Hepatocyte (in vitro differentiated cells): ENCODE data around the gene SAP30BP. TPM values are rescaled to one million over a fixed set of nuclear protein-coding genes. Genes with fewer than 3 reads are reported as not detected.
A peak's percentile ranks its signal among the peaks of the same experiment; 100 is the strongest.

Experiments used
- DNase-seq: peaks from one replicate; pipeline ENCODE4 v3.0.0-alpha.2; 2016; ENCODE audit warnings: low spot score
- H2AFZ ChIP-seq: fragments of 200-600 bp; sonication (generic); 2 replicates; pipeline ENCODE4 v1.6.0; 2016; ENCODE audit warnings: antibody characterized with exemption, mild to moderate bottlenecking
- H3K27ac ChIP-seq: fragments of 200-600 bp; sonication (generic); 2 replicates; pipeline ENCODE4 v1.5.1; 2016; ENCODE audit warnings: mild to moderate bottlenecking
- H3K27me3 ChIP-seq: fragments of 200-600 bp; sonication (generic); 2 replicates; pipeline ENCODE4 v1.6.1; 2016
- H3K36me3 ChIP-seq: fragments of 200-600 bp; sonication (generic); replicated peaks from 2 replicates; pipeline ENCODE4 v1.5.1; 2016; ENCODE audit warnings: low read depth; ENCODE audit not compliant: insufficient read depth
- H3K4me1 ChIP-seq: fragments of 200-600 bp; sonication (generic); 2 replicates; pipeline ENCODE4 v1.5.1; 2016; ENCODE audit warnings: mild to moderate bottlenecking, moderate library complexity; ENCODE audit not compliant: insufficient read depth
- H3K4me2 ChIP-seq: fragments of 200-600 bp; sonication (generic); 2 replicates; pipeline ENCODE4 v1.6.0; 2016
- H3K4me3 ChIP-seq: fragments of 200-600 bp; sonication (generic); 2 replicates; pipeline ENCODE4 v1.5.1; 2016; ENCODE audit warnings: mild to moderate bottlenecking
- H3K79me2 ChIP-seq: fragments of 200-600 bp; sonication (generic); 2 replicates; pipeline ENCODE4 v1.6.0; 2017; ENCODE audit warnings: mild to moderate bottlenecking
- H3K9me2 ChIP-seq: fragments of 200-600 bp; sonication (generic); replicated peaks from 2 replicates; pipeline ENCODE4 v1.6.0; 2017; ENCODE audit warnings: mild to moderate bottlenecking; ENCODE audit not compliant: insufficient read depth
- H3K9me3 ChIP-seq: fragments of 200-600 bp; sonication (generic); 2 replicates; pipeline ENCODE4 v1.5.1; 2016; ENCODE audit warnings: low read depth, mild to moderate bottlenecking
- H4K20me1 ChIP-seq: fragments of 200-600 bp; sonication (generic); 2 replicates; pipeline ENCODE4 v1.6.0; 2016; ENCODE audit warnings: mild to moderate bottlenecking; ENCODE audit not compliant: insufficient read depth, poor library complexity, severe bottlenecking
- CTCF ChIP-seq: fragments of 200-600 bp; sonication (generic); IDR thresholded peaks from 2 replicates; pipeline ENCODE4 v1.5.1; 2016; ENCODE audit warnings: antibody characterized with exemption, mild to moderate bottlenecking; ENCODE audit not compliant: poor library complexity
- EZH2 ChIP-seq: fragments of 200-600 bp; sonication (generic); IDR thresholded peaks from 2 replicates; pipeline ENCODE4 v1.6.1; 2016; ENCODE audit warnings: antibody characterized with exemption, mild to moderate bottlenecking, borderline replicate concordance
- EZH2phosphoT487 ChIP-seq: fragments of 200-600 bp; sonication (generic); IDR thresholded peaks from one replicate; pipeline ENCODE4 v1.6.1; 2018; ENCODE audit warnings: antibody characterized with exemption, mild to moderate bottlenecking, low read depth, moderate library complexity; ENCODE audit not compliant: unreplicated experiment, severe bottlenecking
- WGBS: methylation state at CpG from one replicate; pipeline ENCODE4 v1.1.6; 2016; ENCODE audit warnings: low lambda C conversion rate; ENCODE audit errors: missing lambda C conversion rate; 5-methylcytosine and 5-hydroxymethylcytosine counted together
- polyA plus RNA-seq: library from polyadenylated mRNA; unstranded; fragments of >200 nt; fragmentation: Nextera tagmentation; extraction: Ambion mirVana; gene quantifications from 2 replicates; pipeline ENCODE4 v1.2.1, GENCODE V29; 2016
- total RNA-seq: library from RNA; depleted of rRNA; stranded (reverse); fragments of >200 nt; gene quantifications from 2 replicates; pipeline ENCODE4 v1.2.3, GENCODE V29; 2014

SAP30BP gene
- total and polyA plus RNA-seq, 2 experiments from 2014 or later = 67.5 to 89.9 TPM

GRCh38 chr17:75752405-75752709, 85.2 kb downstream of the SAP30BP start:
- 92% methylated on average over 7 of the region's 10 CpGs for WGBS

GRCh38 chr17:75752802-75753513, 85.8 kb downstream of the SAP30BP start:
- Histone ChIP-seq H3K9me2 (no peaks in the 10 kb centered on the region), H2AFZ (peak overlapping the region; percentile 91), H3K27me3 (no peaks in the 10 kb centered on the region), H3K79me2 (no peaks in the 10 kb centered on the region), H3K9me3 (no peaks in the 10 kb centered on the region), H3K27ac (no peak overlapping the region), H3K4me2 (peak overlapping the region; percentile 84), H3K4me1 (peaks cover 14% of the 10 kb centered on the region), H3K4me3 (no peak overlapping the region), H3K36me3 (no peaks in the 10 kb centered on the region), H4K20me1 (no peaks in the 10 kb centered on the region)
- WGBS = 82% methylated on average over 19 of the region's 19 CpGs
- no peak for DNase-seq
- no peak for TF ChIP-seq EZH2phosphoT487
- no peak for TF ChIP-seq CTCF
- TF ChIP-seq EZH2 = no peak

More at GRCh38 chr17:75752405-75752709, 85.2 kb downstream of the SAP30BP start:
- H4K20me1 ChIP-seq = no peaks in the 10 kb centered on the region
- H3K4me3 ChIP-seq = no peak overlapping the region
- no peaks in the 10 kb centered on the region for H3K9me3 ChIP-seq
- no peak overlapping the region for H2AFZ ChIP-seq
- TF ChIP-seq EZH2 (no peak), EZH2phosphoT487 (no peak), CTCF (no peak)
- DNase-seq = no peak
- no peak overlapping the region for H3K4me2 ChIP-seq
- H3K36me3 ChIP-seq = no peaks in the 10 kb centered on the region
- H3K27me3 ChIP-seq = no peaks in the 10 kb centered on the region
- H3K9me2 ChIP-seq = no peaks in the 10 kb centered on the region
- peaks cover 14% of the 10 kb centered on the region for H3K4me1 ChIP-seq
- H3K27ac ChIP-seq = no peak overlapping the region
- H3K79me2 ChIP-seq = no peaks in the 10 kb centered on the region

GRCh38 chr17:75753514-75754377, 86.6 kb downstream of the SAP30BP start:
- no peak overlapping the region for H3K4me3 ChIP-seq
- H3K27ac ChIP-seq = peak overlapping the region; percentile 40
- H2AFZ ChIP-seq = peak overlapping the region; percentile 91
- WGBS = 28% methylated on average over 47 of the region's 76 CpGs
- H3K4me2 ChIP-seq = peak overlapping the region; percentile 84
- no peaks in the 10 kb centered on the region for H3K36me3 ChIP-seq
- DNase-seq = peak; percentile 87
- no peaks in the 10 kb centered on the region for H4K20me1 ChIP-seq
- H3K9me3 ChIP-seq = no peaks in the 10 kb centered on the region
- no peaks in the 10 kb centered on the region for H3K79me2 ChIP-seq
- peaks cover 14% of the 10 kb centered on the region for H3K4me1 ChIP-seq
- TF ChIP-seq EZH2 = no peak
- peak; percentile 62 for TF ChIP-seq CTCF
- H3K9me2 ChIP-seq = no peaks in the 10 kb centered on the region
- no peaks in the 10 kb centered on the region for H3K27me3 ChIP-seq
